Liver (tissue), 3 donors: ENCODE data around the gene CDH23.

Source experiments
- ATF3 ChIP-seq: IDR thresholded peaks from 2 replicates; pipeline ENCODE4 v1.6.1; 2016; ENCODE audit warnings: antibody characterized with exemption
- CTCF ChIP-seq: fragments of 150-350 bp; IDR thresholded peaks from 2 replicates; pipeline ENCODE4 v1.5.1; 2017; ENCODE audit warnings: improper control_type of control experiment, low read depth, low read length; ENCODE audit not compliant: missing input control
- GABPA ChIP-seq, 2 donors: IDR thresholded peaks in 1 of 2; conservative IDR thresholded peaks in 1 of 2; 2 replicates each; pipeline ENCODE4 v1.6.1; 2016; ENCODE audit warnings: antibody characterized with exemption in 2 of 2, mild to moderate bottlenecking in 1 of 2, moderate library complexity in 1 of 2
- HNF4G ChIP-seq: IDR thresholded peaks from 2 replicates; pipeline ENCODE4 v1.6.1; 2016; ENCODE audit warnings: antibody characterized with exemption
- JUND ChIP-seq, 2 donors: IDR thresholded peaks; 2 replicates each; pipeline ENCODE4 v1.6.1; 2016; ENCODE audit warnings: antibody characterized with exemption in 2 of 2
- NR2F2 ChIP-seq: IDR thresholded peaks from 2 replicates; pipeline ENCODE4 v1.6.1; 2016; ENCODE audit warnings: antibody characterized with exemption
- RAD21 ChIP-seq, 2 donors: IDR thresholded peaks; 2 replicates each; pipeline ENCODE4 v1.6.1; 2016; ENCODE audit warnings: antibody characterized with exemption in 2 of 2, mild to moderate bottlenecking in 2 of 2
- REST ChIP-seq: IDR thresholded peaks from 2 replicates; pipeline ENCODE4 v1.6.1; 2016; ENCODE audit warnings: antibody characterized with exemption, mild to moderate bottlenecking
- TAF1 ChIP-seq: conservative IDR thresholded peaks from 2 replicates; pipeline ENCODE4 v1.6.1; 2016; ENCODE audit warnings: antibody characterized with exemption, mild to moderate bottlenecking
- YY1 ChIP-seq: IDR thresholded peaks from 2 replicates; pipeline ENCODE4 v1.6.1; 2016; ENCODE audit warnings: antibody characterized with exemption, mild to moderate bottlenecking
- donor health status: healthy.
- donor health status: healthy.

GRCh38 chr10:71578069-71578468, 181.3 kb downstream of the CDH23 start:
- TF ChIP-seq TAF1 (no peak), YY1 (no peak), CTCF (no peak), HNF4G (no peak), REST (no peak), GABPA (IDR thresholded peaks at IDR 0.05 in 1 of 2, conservative IDR thresholded peaks at IDR 0.05 in 1 of 2) (no peak), NR2F2 (no peak), RAD21 (IDR thresholded peaks at IDR 0.05) (no peak), ATF3 (no peak), JUND (IDR thresholded peaks at IDR 0.05) (no peak)
